Glutamatergic neuron (in vitro differentiated cells): ENCODE measurements around the gene MAP3K15. TPM values are rescaled to one million over a fixed set of nuclear protein-coding genes. Genes with fewer than 3 reads are reported as not detected.

Source experiments
- DNase-seq: peaks from one replicate; pipeline ENCODE4 v3.0.0; 2022
- H3K27ac Mint-ChIP-seq: one replicate; pipeline ENCODE4 v1.8.0; 2020; ENCODE audit warnings: mild to moderate bottlenecking, mixed read lengths, inconsistent platforms; ENCODE audit not compliant: unreplicated experiment
- H3K27me3 Mint-ChIP-seq: one replicate; pipeline ENCODE4 v1.8.0; 2020; ENCODE audit warnings: mild to moderate bottlenecking, moderate library complexity, mixed read lengths, inconsistent platforms; ENCODE audit not compliant: unreplicated experiment
- H3K36me3 Mint-ChIP-seq: one replicate; pipeline ENCODE4 v1.8.0; 2020; ENCODE audit warnings: mild to moderate bottlenecking, mixed read lengths, inconsistent platforms; ENCODE audit not compliant: unreplicated experiment
- H3K4me1 Mint-ChIP-seq: one replicate; pipeline ENCODE4 v1.8.0; 2020; ENCODE audit warnings: mild to moderate bottlenecking, low read depth, mixed read lengths, inconsistent platforms; ENCODE audit not compliant: unreplicated experiment
- H3K4me3 Mint-ChIP-seq: one replicate; pipeline ENCODE4 v1.8.0; 2020; ENCODE audit warnings: mild to moderate bottlenecking, mixed read lengths, inconsistent platforms; ENCODE audit not compliant: unreplicated experiment
- H3K9me3 Mint-ChIP-seq: one replicate; pipeline ENCODE4 v1.8.0; 2020; ENCODE audit warnings: mild to moderate bottlenecking, moderate library complexity, mixed read lengths, inconsistent platforms; ENCODE audit not compliant: unreplicated experiment
- CTCF ChIP-seq: fragments of 200-600 bp; sonication (generic); IDR thresholded peaks from one replicate; pipeline ENCODE4 v1.5.0; 2021; ENCODE audit not compliant: partially characterized antibody, unreplicated experiment
- total RNA-seq: library from RNA; stranded (reverse); fragmentation: NEBNext Ultra II Directional; extraction: Animal tissue kit (Norgen Biotek cat#: 25700); gene quantifications from one replicate; pipeline ENCODE4 v1.2.1, GENCODE V29; 2021; ENCODE audit not compliant: unreplicated experiment

Gene MAP3K15
- total RNA-seq, 1 donor from 2014 or later: 0.37 TPM

- no peak for DNase-seq
Measured at GRCh38 chrX:19392703-19393102, 122.6 kb downstream of the MAP3K15 start.

GRCh38 chrX:19392078-19392477, 123.2 kb downstream of the MAP3K15 start:
- Mint-ChIP-seq H3K4me1 (no peaks in the 10 kb centered on the region), H3K4me3 (no peak overlapping the region), H3K36me3 (no peaks in the 10 kb centered on the region), H3K9me3 (no peaks in the 10 kb centered on the region), H3K27me3 (no peaks in the 10 kb centered on the region), H3K27ac (no peak overlapping the region)
- TF ChIP-seq CTCF: no peak
- no peak for DNase-seq

More at GRCh38 chrX:19392703-19393102, 122.6 kb downstream of the MAP3K15 start:
- H3K27me3 Mint-ChIP-seq: no peaks in the 10 kb centered on the region
- TF ChIP-seq CTCF: no peak
- no peaks in the 10 kb centered on the region for H3K36me3 Mint-ChIP-seq
- H3K4me3 Mint-ChIP-seq: no peak overlapping the region
- H3K9me3 Mint-ChIP-seq: no peaks in the 10 kb centered on the region
- no peaks in the 10 kb centered on the region for H3K4me1 Mint-ChIP-seq
- no peak overlapping the region for H3K27ac Mint-ChIP-seq

GRCh38 chrX:19389227-19389845, 126.0 kb downstream of the MAP3K15 start:
- Mint-ChIP-seq H3K27ac (no peak overlapping the region), H3K27me3 (no peaks in the 10 kb centered on the region), H3K4me1 (no peaks in the 10 kb centered on the region), H3K9me3 (no peaks in the 10 kb centered on the region), H3K36me3 (no peaks in the 10 kb centered on the region), H3K4me3 (no peak overlapping the region)
- no peak for DNase-seq
- no peak for TF ChIP-seq CTCF

GRCh38 chrX:19388741-19389140, 126.6 kb downstream of the MAP3K15 start:
- H3K36me3 Mint-ChIP-seq: no peaks in the 10 kb centered on the region
- TF ChIP-seq CTCF: no peak
- no peaks in the 10 kb centered on the region for H3K4me1 Mint-ChIP-seq
- no peaks in the 10 kb centered on the region for H3K9me3 Mint-ChIP-seq
- no peaks in the 10 kb centered on the region for H3K27me3 Mint-ChIP-seq
- H3K27ac Mint-ChIP-seq: no peak overlapping the region
- no peak overlapping the region for H3K4me3 Mint-ChIP-seq
- no peak for DNase-seq

GRCh38 chrX:19388064-19388679, 127.1 kb downstream of the MAP3K15 start:
- no peak overlapping the region for H3K4me3 Mint-ChIP-seq
- H3K9me3 Mint-ChIP-seq: no peaks in the 10 kb centered on the region
- no peak for DNase-seq
- TF ChIP-seq CTCF: no peak
- H3K27ac Mint-ChIP-seq: no peak overlapping the region
- H3K4me1 Mint-ChIP-seq: no peaks in the 10 kb centered on the region
- no peaks in the 10 kb centered on the region for H3K36me3 Mint-ChIP-seq
- H3K27me3 Mint-ChIP-seq: no peaks in the 10 kb centered on the region
